GM13976 (cell line): Measurements from ENCODE around the gene MSI2.

Experiments used
- DNase-seq: peaks from one replicate; pipeline ENCODE4 v3.0.0; 2012; ENCODE audit warnings: low spot score
- in situ Hi-C: fragments of 300-500 bp; cut with MboI; formaldehyde crosslinking; loops from one replicate; pipeline ENCODE4 v1.12.0; 2022; ENCODE audit warnings: low sequenced_read_pairs, mixed read lengths, inconsistent platforms; ENCODE audit not compliant: unreplicated experiment
- TF ChIP-seq, protein P1 (sequence below): IDR thresholded peaks from 2 replicates; pipeline ENCODE4 v1.5.1; 2012; ENCODE audit warnings: borderline replicate concordance, mild to moderate bottlenecking; ENCODE audit not compliant: insufficient read depth; ENCODE audit errors: extremely low read depth, missing control alignments, control extremely low read depth

Gene MSI2

DNA sequence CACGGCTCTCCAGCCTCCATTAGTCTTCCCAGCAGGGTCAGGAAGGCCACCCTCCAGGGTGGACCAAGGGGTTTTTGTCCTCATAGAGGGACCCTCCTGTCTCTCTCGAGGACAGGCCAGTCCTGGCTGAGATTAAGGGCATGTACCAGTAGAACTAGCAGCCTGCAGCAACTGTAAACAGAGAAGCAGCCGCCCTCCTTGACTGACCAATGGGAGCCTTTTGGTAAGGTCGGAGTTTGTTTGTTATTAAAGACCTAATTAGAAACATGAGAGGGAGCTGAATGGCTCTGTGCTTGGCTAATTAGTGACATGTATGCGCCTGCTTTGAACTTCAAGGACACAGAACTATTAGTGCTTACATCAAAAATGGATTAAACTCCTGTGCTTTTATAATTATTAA is 408.8 kb downstream of the MSI2 start:
- TF ChIP-seq, protein P1, sequence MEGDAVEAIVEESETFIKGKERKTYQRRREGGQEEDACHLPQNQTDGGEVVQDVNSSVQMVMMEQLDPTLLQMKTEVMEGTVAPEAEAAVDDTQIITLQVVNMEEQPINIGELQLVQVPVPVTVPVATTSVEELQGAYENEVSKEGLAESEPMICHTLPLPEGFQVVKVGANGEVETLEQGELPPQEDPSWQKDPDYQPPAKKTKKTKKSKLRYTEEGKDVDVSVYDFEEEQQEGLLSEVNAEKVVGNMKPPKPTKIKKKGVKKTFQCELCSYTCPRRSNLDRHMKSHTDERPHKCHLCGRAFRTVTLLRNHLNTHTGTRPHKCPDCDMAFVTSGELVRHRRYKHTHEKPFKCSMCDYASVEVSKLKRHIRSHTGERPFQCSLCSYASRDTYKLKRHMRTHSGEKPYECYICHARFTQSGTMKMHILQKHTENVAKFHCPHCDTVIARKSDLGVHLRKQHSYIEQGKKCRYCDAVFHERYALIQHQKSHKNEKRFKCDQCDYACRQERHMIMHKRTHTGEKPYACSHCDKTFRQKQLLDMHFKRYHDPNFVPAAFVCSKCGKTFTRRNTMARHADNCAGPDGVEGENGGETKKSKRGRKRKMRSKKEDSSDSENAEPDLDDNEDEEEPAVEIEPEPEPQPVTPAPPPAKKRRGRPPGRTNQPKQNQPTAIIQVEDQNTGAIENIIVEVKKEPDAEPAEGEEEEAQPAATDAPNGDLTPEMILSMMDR, result no peak
- in situ Hi-C loops, result loop anchor here (10.0 kb wide), 1 partner anchor 420 kb away; no protein-coding TSS in a partner anchor
- DNase-seq, result no peak

DNA sequence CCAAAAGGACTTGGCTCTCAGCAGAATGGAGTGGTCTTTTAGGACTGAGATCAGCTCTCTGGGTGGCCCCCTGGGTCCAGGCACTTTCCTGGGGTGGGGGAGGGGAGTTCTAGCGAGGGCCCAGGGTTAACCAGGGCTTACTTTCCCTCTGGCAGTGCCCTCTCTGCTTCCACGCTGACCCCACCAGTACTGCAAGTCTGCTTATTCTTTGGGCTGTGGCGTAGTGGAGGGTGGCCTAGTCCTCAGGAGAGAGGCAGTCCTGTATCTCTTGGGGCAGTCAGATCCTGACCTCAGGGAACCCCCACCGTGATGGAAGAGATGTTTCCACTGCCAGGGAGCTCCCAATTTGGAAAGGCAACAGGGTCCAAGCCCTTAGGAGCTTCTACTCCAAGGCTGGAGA is 409.4 kb downstream of the MSI2 start:
- TF ChIP-seq, protein P1, result no peak
- in situ Hi-C loops, result loop anchor here (10.0 kb wide), 1 partner anchor 421 kb away; no protein-coding TSS in a partner anchor

DNA sequence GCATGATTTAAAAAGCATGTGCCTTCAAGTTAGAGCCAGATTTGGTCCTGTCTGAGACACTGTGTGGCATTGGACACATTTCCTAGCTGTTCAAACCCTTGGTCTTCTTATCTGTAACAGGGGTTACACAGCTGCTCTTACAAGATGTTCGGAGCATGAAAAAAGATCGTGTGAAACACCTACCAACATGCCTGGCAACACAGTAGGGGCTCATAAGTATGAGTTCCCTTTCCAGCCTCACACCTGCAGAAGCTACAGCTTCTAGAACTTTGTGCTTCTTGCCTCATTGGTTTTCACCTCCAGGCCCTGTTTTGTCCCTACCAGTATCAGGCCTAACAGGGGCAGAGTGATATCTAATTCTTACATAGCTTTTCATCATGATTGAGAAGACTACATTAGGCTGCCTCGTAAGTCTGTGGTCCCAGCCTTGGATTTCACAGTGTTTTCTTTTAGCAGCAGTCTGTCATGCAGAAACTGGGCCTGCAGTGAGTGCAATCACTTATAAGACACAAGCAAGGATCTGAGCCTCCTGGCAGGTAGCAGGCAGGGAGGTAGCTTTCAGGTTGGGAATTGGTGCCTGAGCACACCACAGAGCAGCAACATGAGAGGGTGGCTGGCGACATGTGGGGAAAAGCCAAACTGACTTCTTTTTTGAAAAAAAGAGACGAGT is 410.0 kb downstream of the MSI2 start:
- TF ChIP-seq, protein P1, result no peak
- no peak for DNase-seq
- in situ Hi-C loops, result loop anchor here (10.0 kb wide), 1 partner anchor 422 kb away; no protein-coding TSS in a partner anchor

More for the DNA sequence above, 409.4 kb downstream of the MSI2 start:
- no peak for DNase-seq

DNA sequence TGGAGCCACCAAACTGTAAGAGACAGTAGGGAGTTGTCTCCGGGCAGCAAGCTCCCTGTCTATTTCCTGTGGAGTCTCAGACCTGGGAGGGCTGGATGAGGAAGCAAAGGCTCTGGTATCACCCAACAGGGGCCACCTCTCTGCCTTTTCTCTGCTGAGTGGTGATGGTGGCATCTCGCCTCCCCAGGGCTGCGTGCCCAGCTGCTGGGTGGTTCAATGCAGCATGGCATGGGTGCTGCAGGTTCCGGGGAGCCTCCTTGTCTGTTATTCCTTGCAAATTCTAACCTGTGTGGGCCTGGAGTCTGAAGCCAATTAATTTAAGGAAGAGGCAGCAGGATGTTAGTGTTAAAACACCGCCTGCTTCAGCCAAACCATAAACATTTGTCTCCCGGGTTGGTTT is 410.6 kb downstream of the MSI2 start:
- DNase-seq, result no peak
- TF ChIP-seq, protein P1, result no peak
- in situ Hi-C loops, result loop anchor here (10.0 kb wide), 1 partner anchor 422 kb away; no protein-coding TSS in a partner anchor

DNA sequence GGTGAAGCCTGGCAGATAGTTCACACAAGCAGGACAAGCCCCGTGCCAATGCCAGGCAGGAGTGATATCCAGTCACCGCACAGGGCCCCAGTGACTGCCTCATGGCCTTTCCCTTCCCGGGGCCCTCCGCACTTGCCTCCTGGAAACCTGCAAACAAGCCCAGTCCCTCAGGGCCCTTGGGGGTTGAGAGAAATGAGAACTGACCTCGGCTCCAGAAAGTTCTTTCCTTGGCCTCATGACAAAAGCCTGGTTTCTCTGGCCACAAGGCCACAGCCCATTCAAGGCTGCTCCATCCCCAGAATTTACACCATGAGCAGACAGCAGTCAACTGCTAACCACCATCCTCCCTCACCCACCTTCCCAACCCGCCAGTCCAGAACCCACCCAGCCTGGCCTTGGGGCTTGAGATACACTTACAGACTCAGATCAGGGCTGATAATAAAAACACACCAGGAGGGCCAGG is 411.2 kb downstream of the MSI2 start:
- DNase-seq, result no peak
- in situ Hi-C loops, result loop anchor here (10.0 kb wide), 1 partner anchor 423 kb away; no protein-coding TSS in a partner anchor
- TF ChIP-seq, protein P1, result no peak

DNA sequence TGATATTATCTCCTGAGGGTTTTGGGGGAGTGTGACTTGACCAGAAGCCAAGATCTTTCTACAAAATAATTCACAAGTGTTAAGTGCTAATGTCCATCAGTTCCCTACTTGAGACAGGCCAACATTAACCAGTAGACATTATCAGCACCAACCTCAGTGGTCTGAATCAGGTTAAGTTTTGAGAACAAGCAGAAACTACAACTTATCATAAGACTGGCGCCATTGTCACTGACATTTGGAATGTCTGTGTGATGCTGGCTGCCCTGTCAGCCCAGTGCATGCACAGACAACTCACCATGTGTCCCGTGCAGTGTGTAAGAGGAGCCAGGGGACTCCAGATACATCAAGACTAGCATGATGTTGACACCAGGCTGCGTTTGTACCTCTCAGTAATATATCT is 412.0 kb downstream of the MSI2 start:
- no peak for DNase-seq
- in situ Hi-C loops, result loop anchor here (10.0 kb wide), 1 partner anchor 424 kb away; no protein-coding TSS in a partner anchor
- TF ChIP-seq, protein P1, result no peak
